ENCODE measurements around the gene FAM171A1. TPM values are rescaled to one million over a fixed set of nuclear protein-coding genes. Genes with fewer than 3 reads are reported as not detected.

Gene FAM171A1
- total RNA-seq, 1 experiment from 2014 or later, result 1.0 TPM

DNA sequence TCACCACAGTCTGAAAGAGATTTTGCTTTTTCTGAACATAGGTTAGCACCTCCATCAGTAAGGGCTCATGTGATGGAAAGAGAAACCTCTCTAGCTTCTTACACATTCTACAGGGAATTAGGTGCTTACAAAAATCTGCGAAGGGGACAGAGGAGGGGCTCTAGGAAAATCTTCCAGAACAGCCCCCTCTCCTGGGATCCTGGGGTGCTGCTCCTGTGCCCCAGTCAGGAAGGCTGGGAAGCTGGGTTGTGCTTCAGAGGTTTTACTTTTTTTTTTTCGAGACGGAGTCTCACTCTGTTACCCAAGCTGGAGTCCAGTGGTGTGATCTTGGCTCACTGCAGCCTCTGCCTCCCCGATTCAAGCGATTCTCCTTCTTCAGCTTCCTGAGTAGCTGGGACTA lies 7.5 kb upstream of the FAM171A1 start:
- no TSS peak for BruUV-seq (replicated peaks)
- H3K27me3 Mint-ChIP-seq (ENCODE audit: unreplicated experiment), result peaks cover 66% of the 10 kb centered on the region
- no peaks in the 10 kb centered on the region for H3K9me3 Mint-ChIP-seq (ENCODE audit: low read depth, unreplicated experiment)
- H3K27ac Mint-ChIP-seq (ENCODE audit: unreplicated experiment), result no peak overlapping the region
- DNase-seq, result no peak
- no peaks in the 10 kb centered on the region for H3K36me3 Mint-ChIP-seq (ENCODE audit: insufficient read depth, unreplicated experiment)
- H3K4me1 Mint-ChIP-seq (ENCODE audit: low read depth, unreplicated experiment), result peaks cover 8% of the 10 kb centered on the region
- intact Hi-C loops (cut with micrococcal nuclease; ENCODE audit: unreplicated experiment), result no loop called here
- CTCF ChIA-PET, result no interaction called here
- no peak overlapping the region for H3K4me3 Mint-ChIP-seq (ENCODE audit: low read depth, unreplicated experiment)
- TF ChIP-seq, protein P1, sequence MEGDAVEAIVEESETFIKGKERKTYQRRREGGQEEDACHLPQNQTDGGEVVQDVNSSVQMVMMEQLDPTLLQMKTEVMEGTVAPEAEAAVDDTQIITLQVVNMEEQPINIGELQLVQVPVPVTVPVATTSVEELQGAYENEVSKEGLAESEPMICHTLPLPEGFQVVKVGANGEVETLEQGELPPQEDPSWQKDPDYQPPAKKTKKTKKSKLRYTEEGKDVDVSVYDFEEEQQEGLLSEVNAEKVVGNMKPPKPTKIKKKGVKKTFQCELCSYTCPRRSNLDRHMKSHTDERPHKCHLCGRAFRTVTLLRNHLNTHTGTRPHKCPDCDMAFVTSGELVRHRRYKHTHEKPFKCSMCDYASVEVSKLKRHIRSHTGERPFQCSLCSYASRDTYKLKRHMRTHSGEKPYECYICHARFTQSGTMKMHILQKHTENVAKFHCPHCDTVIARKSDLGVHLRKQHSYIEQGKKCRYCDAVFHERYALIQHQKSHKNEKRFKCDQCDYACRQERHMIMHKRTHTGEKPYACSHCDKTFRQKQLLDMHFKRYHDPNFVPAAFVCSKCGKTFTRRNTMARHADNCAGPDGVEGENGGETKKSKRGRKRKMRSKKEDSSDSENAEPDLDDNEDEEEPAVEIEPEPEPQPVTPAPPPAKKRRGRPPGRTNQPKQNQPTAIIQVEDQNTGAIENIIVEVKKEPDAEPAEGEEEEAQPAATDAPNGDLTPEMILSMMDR (IDR thresholded peaks at IDR 0.05; ENCODE audit: unreplicated experiment), result no peak

DNA sequence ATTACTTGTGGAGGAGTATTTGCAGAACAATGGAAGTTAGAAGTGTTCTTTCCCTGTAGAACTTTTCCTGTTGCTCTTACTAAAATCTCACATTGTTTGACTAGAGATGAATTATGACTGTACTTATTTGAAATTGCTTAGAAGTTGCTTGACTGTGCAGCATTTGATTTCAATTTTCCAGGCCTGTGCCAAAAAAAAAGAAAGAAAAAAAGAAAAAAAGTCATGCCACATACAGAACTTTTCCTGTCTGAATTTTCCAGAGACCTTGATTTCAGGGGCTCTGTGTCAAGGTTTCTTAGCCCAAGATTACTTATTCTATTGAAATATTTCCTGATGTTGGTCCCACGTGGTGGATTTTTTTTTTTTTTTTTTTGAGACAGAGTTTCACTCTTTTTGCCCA lies 3.5 kb upstream of the FAM171A1 start:
- CTCF ChIA-PET, result no interaction called here
- Mint-ChIP-seq H3K4me1 (ENCODE audit: low read depth, unreplicated experiment) (no peaks in the 10 kb centered on the region), H3K9me3 (ENCODE audit: low read depth, unreplicated experiment) (no peaks in the 10 kb centered on the region), H3K27ac (ENCODE audit: unreplicated experiment) (no peak overlapping the region), H3K36me3 (ENCODE audit: insufficient read depth, unreplicated experiment) (no peaks in the 10 kb centered on the region), H3K27me3 (ENCODE audit: unreplicated experiment) (peaks cover 61% of the 10 kb centered on the region), H3K4me3 (ENCODE audit: low read depth, unreplicated experiment) (no peak overlapping the region)
- TF ChIP-seq, protein P1 (IDR thresholded peaks at IDR 0.05; ENCODE audit: unreplicated experiment), result no peak
- intact Hi-C loops (cut with micrococcal nuclease; ENCODE audit: unreplicated experiment), result no loop called here
- no peak for DNase-seq
- BruUV-seq (replicated peaks), result no TSS peak

DNA sequence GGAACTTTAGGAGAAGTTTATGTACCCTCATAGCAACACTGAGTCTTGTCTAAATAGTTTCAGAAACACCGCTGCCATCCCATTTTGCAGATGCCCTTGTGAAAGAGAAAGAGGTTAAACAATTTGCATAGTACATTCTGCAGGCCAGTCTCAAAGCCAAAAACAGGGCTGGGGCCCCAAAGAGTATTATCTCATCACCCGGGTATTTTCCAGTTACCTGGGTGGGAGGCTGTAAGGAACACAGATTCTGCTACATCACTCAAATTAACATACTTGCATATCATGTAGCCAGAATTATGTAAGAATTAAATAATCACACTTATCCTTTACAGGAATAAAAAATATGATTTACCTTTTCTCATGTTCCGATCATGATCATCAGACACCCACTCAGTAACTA lies 3.1 kb upstream of the FAM171A1 start:
- no peak for DNase-seq
- H3K4me3 Mint-ChIP-seq (ENCODE audit: low read depth, unreplicated experiment), result no peak overlapping the region
- intact Hi-C loops (cut with micrococcal nuclease; ENCODE audit: unreplicated experiment), result no loop called here
- no peak overlapping the region for H3K27ac Mint-ChIP-seq (ENCODE audit: unreplicated experiment)
- no peaks in the 10 kb centered on the region for H3K9me3 Mint-ChIP-seq (ENCODE audit: low read depth, unreplicated experiment)
- peaks cover 61% of the 10 kb centered on the region for H3K27me3 Mint-ChIP-seq (ENCODE audit: unreplicated experiment)
- CTCF ChIA-PET, result no interaction called here
- no TSS peak for BruUV-seq (replicated peaks)
- TF ChIP-seq, protein P1 (IDR thresholded peaks at IDR 0.05; ENCODE audit: unreplicated experiment), result no peak
- no peaks in the 10 kb centered on the region for H3K4me1 Mint-ChIP-seq (ENCODE audit: low read depth, unreplicated experiment)
- no peaks in the 10 kb centered on the region for H3K36me3 Mint-ChIP-seq (ENCODE audit: insufficient read depth, unreplicated experiment)

DNA sequence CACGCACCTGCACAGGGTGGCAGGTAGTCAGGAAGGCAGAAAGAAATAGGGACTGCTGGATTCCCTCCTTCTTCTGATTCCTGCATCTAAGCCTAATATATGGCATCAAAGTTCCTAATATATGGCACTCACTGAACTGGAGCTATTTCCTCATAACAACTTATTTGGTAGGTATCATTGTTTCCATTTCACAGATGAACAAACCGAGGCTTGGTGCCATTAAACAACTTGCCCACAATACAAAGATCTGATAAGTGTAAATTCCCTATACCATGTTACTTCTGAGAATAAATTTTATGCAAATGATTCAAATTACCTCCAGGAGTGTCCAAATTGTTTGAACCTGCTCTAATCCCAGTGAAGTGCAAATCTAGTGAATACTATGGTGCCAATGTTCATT lies 2.1 kb upstream of the FAM171A1 start:
- intact Hi-C loops (cut with micrococcal nuclease; ENCODE audit: unreplicated experiment), result loop anchor here (2.0 kb wide), 1 partner anchor 112 kb away; no protein-coding TSS in a partner anchor
- H3K27ac Mint-ChIP-seq (ENCODE audit: unreplicated experiment), result no peak overlapping the region
- H3K27me3 Mint-ChIP-seq (ENCODE audit: unreplicated experiment), result peaks cover 62% of the 10 kb centered on the region
- BruUV-seq (replicated peaks), result no TSS peak
- DNase-seq, result no peak
- H3K36me3 Mint-ChIP-seq (ENCODE audit: insufficient read depth, unreplicated experiment), result no peaks in the 10 kb centered on the region
- H3K4me1 Mint-ChIP-seq (ENCODE audit: low read depth, unreplicated experiment), result no peaks in the 10 kb centered on the region
- TF ChIP-seq, protein P1 (IDR thresholded peaks at IDR 0.05; ENCODE audit: unreplicated experiment), result no peak
- no peak overlapping the region for H3K4me3 Mint-ChIP-seq (ENCODE audit: low read depth, unreplicated experiment)
- CTCF ChIA-PET, result no interaction called here
- H3K9me3 Mint-ChIP-seq (ENCODE audit: low read depth, unreplicated experiment), result no peaks in the 10 kb centered on the region

Measured in Calu3 (cell line).